HepG2 (cell line): ENCODE measurements around the gene ADAM19. TPM values are rescaled to one million over a fixed set of nuclear protein-coding genes. Genes with fewer than 3 reads are reported as not detected.

Experiments
- ATAC-seq: fragments of 200-7000 bp; cut with Tn5 transposase; 3 replicates; pipeline ENCODE4 v1.9.1; 2020; ENCODE audit warnings: mild to moderate bottlenecking, moderate library complexity
- BruUV-seq: library from RNA; stranded (reverse); fragments of 400-500 nt; replicated peaks from 2 replicates; lab custom pipeline; 2021; lab: Mats Ljungman, UMichigan
- CTCF ChIA-PET: fragments of 300-600 bp; formaldehyde crosslinking; extraction: SDS; loops from one replicate; lab custom pipeline; 2021; ENCODE audit warnings: low total read pairs, inconsistent platforms, low intra/inter-chr PET ratio; lab: Yijun Ruan, JAX
- POLR2A ChIA-PET: fragments of 350-600 bp; sonication (Branson Sonifier 250); formaldehyde crosslinking; loops from one replicate; lab custom pipeline; 2020; ENCODE audit warnings: antibody characterized with exemption, inconsistent platforms; lab: Yijun Ruan, JAX
- DNase-seq: peaks from one replicate; pipeline ENCODE4 v3.0.0-alpha.2; 2015; ENCODE audit warnings: low spot score
- FAIRE-seq: peaks from 3 replicates; lab custom pipeline; 2011; peaks lifted over from hg19 to GRCh38; lab: Jason Lieb, UNC
- H2AFZ ChIP-seq: one replicate; pipeline ENCODE4 v1.6.1; 2011; ENCODE audit warnings: low read length, inconsistent platforms
- H3K27ac ChIP-seq: fragments of 300-600 bp; 3 replicates; pipeline ENCODE4 v1.8.0; 2011; ENCODE audit warnings: mixed run types, mild to moderate bottlenecking, mixed read lengths, low read length, inconsistent platforms; ENCODE audit not compliant: insufficient read depth; ENCODE audit errors: extremely low read length
- H3K27me3 ChIP-seq, 2 experiments: fragments of 200-600 bp in 1 of 2; 2 replicates in 1 of 2; 3 replicates in 1 of 2; pipeline versions ENCODE4 v1.6.0 to v1.8.0; 2011; ENCODE audit warnings: low read length in 2 of 2, mild to moderate bottlenecking in 2 of 2, moderate library complexity in 2 of 2, inconsistent platforms in 1 of 2; ENCODE audit not compliant: insufficient read depth in 2 of 2, control insufficient read depth in 1 of 2
- H3K36me3 ChIP-seq, 2 experiments: fragments of 200-600 bp in 1 of 2; replicated peaks in 1 of 2; 2 replicates in 1 of 2; 3 replicates in 1 of 2; pipeline versions ENCODE4 v1.5.1 to v1.8.0; 2011; ENCODE audit warnings: low read length in 2 of 2, inconsistent platforms in 1 of 2; ENCODE audit not compliant: insufficient read depth in 2 of 2, control insufficient read depth in 1 of 2
- H3K4me1 ChIP-seq: 2 replicates; pipeline ENCODE4 v1.5.1; 2012; ENCODE audit warnings: low read length, inconsistent platforms; ENCODE audit not compliant: insufficient read depth
- H3K4me2 ChIP-seq: 2 replicates; pipeline ENCODE4 v1.6.0; 2011; ENCODE audit warnings: low read depth, low read length, inconsistent platforms
- H3K4me3 ChIP-seq, 3 experiments: fragments of 200-600 bp in 1 of 3; sonication (generic), shearing (Covaris generic) in 1 of 3; replicated peaks in 1 of 3; 2 replicates each; pipeline ENCODE4 v1.5.1; 2011 to 2016; ENCODE audit warnings: low read length in 3 of 3, inconsistent platforms in 2 of 3, low read depth in 2 of 3, mild to moderate bottlenecking in 2 of 3, control low read depth in 1 of 3, mixed read lengths in 1 of 3; ENCODE audit not compliant: insufficient read depth in 1 of 3
- H3K79me2 ChIP-seq: one replicate; pipeline ENCODE4 v1.6.1; 2011; ENCODE audit warnings: low read length, inconsistent platforms; ENCODE audit not compliant: insufficient read depth
- H3K9ac ChIP-seq: 2 replicates; pipeline ENCODE4 v1.6.0; 2011; ENCODE audit warnings: mild to moderate bottlenecking, low read depth, low read length, inconsistent platforms; ENCODE audit not compliant: insufficient read depth
- H3K9me3 ChIP-seq: 2 replicates; pipeline ENCODE4 v1.5.1; 2012; ENCODE audit warnings: mild to moderate bottlenecking, low read length
- H4K20me1 ChIP-seq: 2 replicates; pipeline ENCODE4 v1.6.0; 2011; ENCODE audit warnings: inconsistent platforms, mild to moderate bottlenecking, low read length, moderate library complexity; ENCODE audit not compliant: insufficient read depth
- CTCF ChIP-seq: sonication (generic); formaldehyde crosslinking; IDR thresholded peaks from 2 replicates; pipeline ENCODE4 v1.5.0; 2020; ENCODE audit warnings: mild to moderate bottlenecking, missing genetic modification reagents, moderate library complexity
- NFE2L1 ChIP-seq: sonication (generic); formaldehyde crosslinking; IDR thresholded peaks from 2 replicates; pipeline ENCODE4 v1.4.0; 2020; ENCODE audit warnings: missing genetic modification reagents, mild to moderate bottlenecking, borderline replicate concordance
- NR2F6 ChIP-seq, 2 experiments: IDR thresholded peaks; 2 replicates each; pipeline ENCODE4 v1.6.1; 2016; ENCODE audit warnings: antibody characterized with exemption in 1 of 2, mild to moderate bottlenecking in 1 of 2
- PHF8 ChIP-seq: sonication (generic); formaldehyde crosslinking; IDR thresholded peaks from 2 replicates; pipeline ENCODE4 v1.5.0; 2020; ENCODE audit warnings: missing genetic modification reagents
- RCOR2 ChIP-seq: IDR thresholded peaks from 2 replicates; pipeline ENCODE4 v1.6.1; 2016; ENCODE audit warnings: missing biosample characterization, missing genetic modification reagents
- SMC3 ChIP-seq: IDR thresholded peaks from 2 replicates; pipeline ENCODE4 v1.6.1; 2011; ENCODE audit warnings: low read length, improper control_type of control experiment
- SRF ChIP-seq: IDR thresholded peaks from 2 replicates; pipeline ENCODE4 v1.6.1; 2011; ENCODE audit warnings: mild to moderate bottlenecking, low read depth, low read length, moderate library complexity
- STAG1 ChIP-seq: sonication (generic); formaldehyde crosslinking; IDR thresholded peaks from 2 replicates; pipeline ENCODE4 v1.4.0; 2020; ENCODE audit warnings: missing genetic modification reagents
- SUZ12 ChIP-seq: fragments of 150-350 bp; IDR thresholded peaks from 2 replicates; pipeline ENCODE4 v1.6.1; 2014; ENCODE audit warnings: low read depth, low read length
- ZNF737 ChIP-seq: sonication (generic); formaldehyde crosslinking; IDR thresholded peaks from 2 replicates; pipeline ENCODE4 v1.5.0; 2020; ENCODE audit warnings: missing genetic modification reagents, mild to moderate bottlenecking, borderline replicate concordance
- WGBS: methylation state at CpG from one replicate; pipeline ENCODE4 v1.1.6; 2017; ENCODE audit warnings: low lambda C conversion rate; 5-methylcytosine and 5-hydroxymethylcytosine counted together
- in situ Hi-C: cut with HindIII; loops from 2 replicates; pipeline ENCODE4 v1.10.0; 2017; ENCODE audit warnings: low pct_unique_long_range_greater_than_20kb; ENCODE audit not compliant: extremely low pct_ligation_motif_present
- intact Hi-C: fragments of 100-400 bp; cut with micrococcal nuclease; formaldehyde crosslinking; loops from one replicate; pipeline ENCODE4 v1.10.0; 2022; ENCODE audit not compliant: unreplicated experiment
- polyA plus RNA-seq, 8 experiments: library from polyadenylated mRNA; depleted of rRNA in 3 of 8; stranded (reverse) in 7 of 8; unstranded in 1 of 8; fragments of >200 nt; fragmentation: Illumina TruSeq in 4 of 8; extraction: Trizol in 4 of 8; gene quantifications; 2 replicates each; pipeline versions ENCODE4 v1.2.1 to v1.2.3, GENCODE V29; 2011 to 2016; ENCODE audit warnings: low read depth in 4 of 8, missing spikeins in 1 of 8, mixed read lengths in 1 of 8; ENCODE audit not compliant: insufficient read depth in 1 of 8
- total RNA-seq, 5 experiments: library from RNA; depleted of rRNA; stranded (reverse); fragments of >200 nt; fragmentation: Illumina TruSeq; extraction: Trizol; gene quantifications; 2 replicates each; pipeline ENCODE4 v1.2.3, GENCODE V29; 2016; ENCODE audit warnings: low read depth in 1 of 5

ADAM19 gene
- total and polyA plus RNA-seq, 2 of the 13 experiments (the other 11 are each of a cell fraction or from before 2014, with no cell fraction given), result 0.38 to 0.74 TPM

DNA sequence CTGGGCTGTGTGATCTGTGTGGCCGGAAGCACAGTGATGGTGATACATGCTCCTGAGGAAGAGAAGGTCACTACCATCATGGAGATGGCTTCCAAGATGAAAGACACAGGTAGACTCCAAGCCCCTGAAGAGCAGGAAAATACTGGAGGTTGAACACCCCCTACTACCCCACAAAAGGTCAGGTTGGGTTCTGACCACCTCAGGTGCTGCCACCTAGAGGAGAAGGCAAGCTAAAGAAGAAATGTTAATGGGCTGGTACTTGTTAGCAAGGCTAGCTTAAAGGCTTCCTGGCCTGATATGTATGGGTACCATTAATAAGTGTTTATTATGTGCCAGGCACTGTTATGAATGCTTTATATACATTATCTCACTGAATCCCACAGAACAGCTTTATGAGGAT, 103.9 kb downstream of the ADAM19 start:
- no peak overlapping the region for H3K27ac ChIP-seq
- ChIA-PET POLR2A (no interaction called here), CTCF (interaction anchor here (1.0 kb wide), 1 partner anchor 129 kb away, joined by 3 read pairs; no protein-coding TSS in a partner anchor)
- TF ChIP-seq STAG1 (CRISPR knock-in tag), result peak; percentile 50
- peak; percentile 47 for TF ChIP-seq SMC3
- 0 out of 2 replicates have a peak, but pooled peaks have one; percentile 12 for TF ChIP-seq NR2F6 (IDR thresholded peaks at IDR 0.05)
- TF ChIP-seq NR2F6 (CRISPR knock-in tag; IDR thresholded peaks at IDR 0.05), result no peak
- no peak for TF ChIP-seq PHF8 (CRISPR knock-in tag)
- TF ChIP-seq CTCF (CRISPR knock-in tag), result peak; percentile 64
- no peak for TF ChIP-seq SUZ12
- 100% methylated on average over 1 of the region's 1 CpG for WGBS
- intact Hi-C loops (no loop called here), in situ Hi-C loops (no loop called here)
- H2AFZ ChIP-seq, result no peak overlapping the region
- no peaks in the 10 kb centered on the region for H3K79me2 ChIP-seq
- H4K20me1 ChIP-seq, result no peaks in the 10 kb centered on the region
- ATAC-seq (peak; percentile 77), DNase-seq (peak; percentile 30), FAIRE-seq (peak; percentile 36)
- H3K9me3 ChIP-seq, result no peaks in the 10 kb centered on the region
- peaks cover 2% of the 10 kb centered on the region for H3K4me1 ChIP-seq
- H3K36me3 ChIP-seq, result no peaks in the 10 kb centered on the region
- no peaks in the 10 kb centered on the region for H3K27me3 ChIP-seq
- no peak overlapping the region for H3K4me2 ChIP-seq
- H3K9ac ChIP-seq, result no peak overlapping the region
- no peak overlapping the region for H3K4me3 ChIP-seq
- no TSS peak for BruUV-seq

- Histone ChIP-seq H4K20me1 (no peaks in the 10 kb centered on the region), H3K9me3 (no peaks in the 10 kb centered on the region), H3K4me3 (no peak overlapping the region), H3K36me3 (no peaks in the 10 kb centered on the region), H3K79me2 (no peaks in the 10 kb centered on the region), H3K9ac (no peak overlapping the region), H3K27ac (no peak overlapping the region), H3K27me3 (no peaks in the 10 kb centered on the region), H2AFZ (no peak overlapping the region)
- in situ Hi-C loops (no loop called here), intact Hi-C loops (no loop called here)
- CTCF ChIA-PET, result interaction anchor here (1.0 kb wide), 1 partner anchor 128 kb away, joined by 3 read pairs; no protein-coding TSS in a partner anchor
- no TSS peak for BruUV-seq
- no peak for DNase-seq
- TF ChIP-seq SRF, result no peak
- TF ChIP-seq NFE2L1, result no peak
- TF ChIP-seq RCOR2 (CRISPR knock-in tag), result no peak
- no peak for TF ChIP-seq ZNF737 (CRISPR knock-in tag)
- TF ChIP-seq, all 625 proteins: peak for 0
- FAIRE-seq, result no peak
- Histone ChIP-seq H3K4me2 (no peak overlapping the region), H3K4me1 (no peaks in the 10 kb centered on the region)
- no peak for ATAC-seq
- POLR2A ChIA-PET, result no interaction called here
- 0% methylated on average over 1 of the region's 1 CpG for WGBS
Observed at GRCh38 chr5:157470631-157471030, 104.9 kb downstream of the ADAM19 start.
